Ovary (tissue), 3 donors: Measurements from ENCODE around the gene RBM15.

Experiments used
- POLR2A ChIP-seq: fragments of 450-650 bp; IDR thresholded peaks from one replicate; pipeline ENCODE4 v1.6.1; 2017; ENCODE audit warnings: antibody characterized with exemption, mild to moderate bottlenecking, moderate library complexity
- TF ChIP-seq, protein P1 (sequence below), 3 donors: fragments of 450-650 bp in 2 of 3; fragments of 200-600 bp in 1 of 3; IDR thresholded peaks; one replicate each; pipeline versions ENCODE4 v1.5.1 to v1.8.0; 2016 to 2022; ENCODE audit warnings: antibody characterized with exemption in 3 of 3, mild to moderate bottlenecking in 1 of 3
- donor health status: DM: no; HTN: no; CAD: no.

DNA sequence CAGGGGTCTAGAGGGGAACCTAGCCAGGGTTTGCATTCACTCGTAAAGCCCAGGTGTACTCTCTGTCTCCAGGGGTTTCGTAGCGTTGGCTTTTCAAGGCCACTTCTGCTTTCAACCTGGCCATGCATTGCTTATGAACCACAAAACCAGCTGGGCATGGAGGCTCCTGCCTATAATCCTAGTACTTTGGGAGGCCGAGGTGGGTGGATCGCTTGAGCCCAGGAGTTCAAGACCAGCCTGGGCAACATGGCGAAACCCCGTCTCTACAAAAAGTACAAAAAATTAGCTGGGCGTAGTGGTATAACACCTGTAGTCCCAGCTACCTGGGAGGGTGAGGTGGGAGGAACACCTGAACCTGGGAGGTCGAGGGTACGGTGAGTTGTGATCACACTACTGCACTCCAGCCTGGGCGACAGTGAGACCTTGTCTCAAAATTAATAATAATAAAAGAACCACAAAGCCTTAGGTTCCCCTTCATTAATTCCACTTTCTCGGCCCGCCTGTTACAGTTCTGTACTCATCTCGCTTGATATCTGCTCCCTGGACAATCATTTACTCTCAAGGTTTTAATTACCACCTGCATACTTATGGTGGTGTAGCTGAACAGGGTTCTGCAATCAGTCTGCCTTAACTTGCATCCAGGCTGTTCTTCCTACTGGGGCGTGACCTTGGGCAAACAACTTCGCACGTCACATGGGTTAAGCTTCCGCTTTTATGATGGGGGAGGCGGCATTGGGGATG, 45.6 kb downstream of the RBM15 start:
- no peak for TF ChIP-seq POLR2A
- TF ChIP-seq, protein P1, sequence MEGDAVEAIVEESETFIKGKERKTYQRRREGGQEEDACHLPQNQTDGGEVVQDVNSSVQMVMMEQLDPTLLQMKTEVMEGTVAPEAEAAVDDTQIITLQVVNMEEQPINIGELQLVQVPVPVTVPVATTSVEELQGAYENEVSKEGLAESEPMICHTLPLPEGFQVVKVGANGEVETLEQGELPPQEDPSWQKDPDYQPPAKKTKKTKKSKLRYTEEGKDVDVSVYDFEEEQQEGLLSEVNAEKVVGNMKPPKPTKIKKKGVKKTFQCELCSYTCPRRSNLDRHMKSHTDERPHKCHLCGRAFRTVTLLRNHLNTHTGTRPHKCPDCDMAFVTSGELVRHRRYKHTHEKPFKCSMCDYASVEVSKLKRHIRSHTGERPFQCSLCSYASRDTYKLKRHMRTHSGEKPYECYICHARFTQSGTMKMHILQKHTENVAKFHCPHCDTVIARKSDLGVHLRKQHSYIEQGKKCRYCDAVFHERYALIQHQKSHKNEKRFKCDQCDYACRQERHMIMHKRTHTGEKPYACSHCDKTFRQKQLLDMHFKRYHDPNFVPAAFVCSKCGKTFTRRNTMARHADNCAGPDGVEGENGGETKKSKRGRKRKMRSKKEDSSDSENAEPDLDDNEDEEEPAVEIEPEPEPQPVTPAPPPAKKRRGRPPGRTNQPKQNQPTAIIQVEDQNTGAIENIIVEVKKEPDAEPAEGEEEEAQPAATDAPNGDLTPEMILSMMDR (IDR thresholded peaks at IDR 0.05) = no peak
